PC-9 (cell line): ENCODE results near the gene POLR3C.
"Not testable (repeated sequence)": the region's sequence is repeated elsewhere in the genome, so short reads cannot be mapped to it uniquely, and the experiment has no call there.

Experiments
- EZH2 ChIP-seq: fragments of 200-600 bp; sonication (generic); IDR thresholded peaks from 2 replicates; pipeline ENCODE4 v1.8.0; 2017; ENCODE audit warnings: antibody characterized with exemption, low read depth
- TF ChIP-seq, protein P1 (sequence below): fragments of 200-600 bp; sonication (generic); conservative IDR thresholded peaks from 2 replicates; pipeline ENCODE4 v1.6.1; 2017; ENCODE audit warnings: mixed run types, antibody characterized with exemption, mild to moderate bottlenecking, moderate library complexity

DNA sequence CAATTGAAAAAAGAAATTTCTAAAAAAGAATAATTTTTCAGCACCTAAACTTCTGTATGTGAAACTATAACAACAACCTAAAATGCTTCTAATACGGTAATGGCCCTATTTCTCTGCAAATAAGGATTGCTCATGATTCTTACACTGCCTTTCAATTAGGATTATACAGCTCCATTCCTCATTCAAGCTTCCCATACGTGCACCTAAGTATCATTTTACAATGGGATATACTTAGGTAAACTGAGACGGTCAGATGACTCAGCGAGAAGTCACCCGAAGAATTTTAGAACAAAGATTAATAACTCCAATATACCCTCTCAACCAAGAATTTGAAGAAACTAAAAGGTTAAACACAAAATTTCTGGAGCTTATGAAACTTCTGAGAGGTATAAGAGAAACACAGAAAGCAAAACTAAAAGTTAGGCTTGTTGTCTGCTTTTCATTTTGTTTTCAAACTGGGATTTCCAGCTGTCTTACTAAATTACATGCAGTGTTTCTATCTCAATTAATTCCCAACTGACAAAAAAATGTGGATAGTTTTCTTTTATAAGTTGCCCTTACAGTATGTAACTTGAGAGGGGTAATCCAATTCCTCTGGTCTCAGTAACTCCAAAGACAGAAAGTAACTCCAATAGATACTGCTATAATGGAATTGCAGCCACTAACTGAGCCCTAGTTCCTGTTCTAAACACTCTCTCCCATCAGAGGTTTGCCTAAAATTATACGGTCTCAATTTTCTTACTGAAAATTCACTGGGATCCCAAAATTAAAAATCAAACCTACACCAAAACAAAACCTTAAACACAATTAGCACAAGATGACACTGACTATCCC is 10.8 kb upstream of the POLR3C start:
- TF ChIP-seq, protein P1, sequence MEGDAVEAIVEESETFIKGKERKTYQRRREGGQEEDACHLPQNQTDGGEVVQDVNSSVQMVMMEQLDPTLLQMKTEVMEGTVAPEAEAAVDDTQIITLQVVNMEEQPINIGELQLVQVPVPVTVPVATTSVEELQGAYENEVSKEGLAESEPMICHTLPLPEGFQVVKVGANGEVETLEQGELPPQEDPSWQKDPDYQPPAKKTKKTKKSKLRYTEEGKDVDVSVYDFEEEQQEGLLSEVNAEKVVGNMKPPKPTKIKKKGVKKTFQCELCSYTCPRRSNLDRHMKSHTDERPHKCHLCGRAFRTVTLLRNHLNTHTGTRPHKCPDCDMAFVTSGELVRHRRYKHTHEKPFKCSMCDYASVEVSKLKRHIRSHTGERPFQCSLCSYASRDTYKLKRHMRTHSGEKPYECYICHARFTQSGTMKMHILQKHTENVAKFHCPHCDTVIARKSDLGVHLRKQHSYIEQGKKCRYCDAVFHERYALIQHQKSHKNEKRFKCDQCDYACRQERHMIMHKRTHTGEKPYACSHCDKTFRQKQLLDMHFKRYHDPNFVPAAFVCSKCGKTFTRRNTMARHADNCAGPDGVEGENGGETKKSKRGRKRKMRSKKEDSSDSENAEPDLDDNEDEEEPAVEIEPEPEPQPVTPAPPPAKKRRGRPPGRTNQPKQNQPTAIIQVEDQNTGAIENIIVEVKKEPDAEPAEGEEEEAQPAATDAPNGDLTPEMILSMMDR = not testable (repeated sequence)
- TF ChIP-seq EZH2 = not testable (repeated sequence)
